ENCODE data around the gene MYLK. TPM values are rescaled to one million over a fixed set of nuclear protein-coding genes. Genes with fewer than 3 reads are reported as not detected.
A peak's percentile ranks its signal among the peaks of the same experiment; 100 is the strongest.

Gene MYLK
- total RNA-seq, 4 donors from 2014 or later, result 24.6 to 47.0 (median 39.2) TPM

DNA sequence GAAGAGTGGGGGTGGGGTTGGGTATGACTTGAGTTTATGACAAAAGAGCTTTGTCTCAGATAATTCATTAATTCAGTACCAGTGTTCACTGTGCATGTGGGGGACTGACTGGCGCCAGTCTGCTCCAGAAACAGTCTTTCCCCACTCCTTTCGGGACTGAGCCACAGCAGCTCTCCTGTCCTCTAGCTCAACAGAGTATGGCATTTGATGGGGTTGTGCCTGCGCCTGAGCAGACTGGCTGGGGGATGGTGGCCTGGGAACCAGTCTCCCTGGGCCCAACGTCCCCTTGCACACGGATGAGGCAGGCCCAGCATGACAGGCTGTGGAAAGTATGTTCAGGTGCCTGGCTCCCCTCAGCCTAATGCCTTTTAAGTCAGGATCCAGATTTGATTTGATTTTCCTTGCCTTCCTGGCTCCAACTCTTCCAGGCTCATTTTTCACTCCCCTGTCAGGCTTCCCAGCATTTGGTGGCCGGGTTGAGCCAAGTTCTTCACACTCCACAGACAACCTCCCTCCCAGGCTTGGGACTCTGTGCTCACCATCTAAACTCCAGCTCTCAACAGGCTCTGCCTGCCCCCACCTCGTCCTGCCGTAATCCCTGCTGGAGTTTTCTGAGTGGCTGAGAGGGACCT lies 105.0 kb downstream of the MYLK start:
- Histone ChIP-seq H3K27ac (no peak overlapping the region), H3K27me3 (no peaks in the 10 kb centered on the region), H3K4me3 (no peak overlapping the region), H3K36me3 (no peaks in the 10 kb centered on the region), H3K9me3 (no peaks in the 10 kb centered on the region), H3K4me1 (peaks cover 12% of the 10 kb centered on the region)
- no peak for DNase-seq (ENCODE audit: low spot score in 2 of 2)
- no peak for TF ChIP-seq EP300 (IDR thresholded peaks at IDR 0.05)
- TF ChIP-seq, protein P1, sequence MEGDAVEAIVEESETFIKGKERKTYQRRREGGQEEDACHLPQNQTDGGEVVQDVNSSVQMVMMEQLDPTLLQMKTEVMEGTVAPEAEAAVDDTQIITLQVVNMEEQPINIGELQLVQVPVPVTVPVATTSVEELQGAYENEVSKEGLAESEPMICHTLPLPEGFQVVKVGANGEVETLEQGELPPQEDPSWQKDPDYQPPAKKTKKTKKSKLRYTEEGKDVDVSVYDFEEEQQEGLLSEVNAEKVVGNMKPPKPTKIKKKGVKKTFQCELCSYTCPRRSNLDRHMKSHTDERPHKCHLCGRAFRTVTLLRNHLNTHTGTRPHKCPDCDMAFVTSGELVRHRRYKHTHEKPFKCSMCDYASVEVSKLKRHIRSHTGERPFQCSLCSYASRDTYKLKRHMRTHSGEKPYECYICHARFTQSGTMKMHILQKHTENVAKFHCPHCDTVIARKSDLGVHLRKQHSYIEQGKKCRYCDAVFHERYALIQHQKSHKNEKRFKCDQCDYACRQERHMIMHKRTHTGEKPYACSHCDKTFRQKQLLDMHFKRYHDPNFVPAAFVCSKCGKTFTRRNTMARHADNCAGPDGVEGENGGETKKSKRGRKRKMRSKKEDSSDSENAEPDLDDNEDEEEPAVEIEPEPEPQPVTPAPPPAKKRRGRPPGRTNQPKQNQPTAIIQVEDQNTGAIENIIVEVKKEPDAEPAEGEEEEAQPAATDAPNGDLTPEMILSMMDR (IDR thresholded peaks at IDR 0.05), result no peak
- TF ChIP-seq POLR2AphosphoS5 (IDR thresholded peaks at IDR 0.05), result no peak
- no peak for TF ChIP-seq POLR2A (IDR thresholded peaks at IDR 0.05)
- 76% methylated on average over 7 of the region's 8 CpGs for WGBS

DNA sequence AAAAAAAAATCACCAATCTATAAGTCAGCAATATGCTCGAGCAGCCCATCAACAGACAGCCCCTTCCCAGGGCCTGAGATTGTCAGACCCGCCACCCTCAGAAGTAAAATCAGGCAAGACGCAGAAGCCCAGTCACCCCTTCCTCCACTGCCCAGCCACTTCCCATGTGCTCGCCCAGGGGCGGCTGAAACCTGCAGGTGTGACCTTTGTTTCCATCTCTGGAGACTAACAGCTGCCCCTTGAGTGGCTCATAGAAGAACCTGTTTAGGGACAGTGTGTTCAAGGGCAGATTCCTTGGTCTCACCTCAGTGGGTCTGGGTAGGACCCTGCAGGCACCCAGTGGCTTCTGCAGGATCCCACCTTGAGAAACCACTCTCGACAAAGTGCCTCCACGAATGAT lies 105.6 kb downstream of the MYLK start:
- DNase-seq (ENCODE audit: low spot score in 2 of 2), result no peak
- no peak overlapping the region for H3K4me3 ChIP-seq
- no peaks in the 10 kb centered on the region for H3K9me3 ChIP-seq
- H3K27ac ChIP-seq, result no peak overlapping the region
- no peaks in the 10 kb centered on the region for H3K27me3 ChIP-seq
- WGBS, result 85% methylated on average over 7 of the region's 7 CpGs
- H3K36me3 ChIP-seq, result no peaks in the 10 kb centered on the region
- peaks cover 18% of the 10 kb centered on the region for H3K4me1 ChIP-seq
- TF ChIP-seq, protein P1 (IDR thresholded peaks at IDR 0.05), result no peak
- no peak for TF ChIP-seq POLR2A (IDR thresholded peaks at IDR 0.05)
- TF ChIP-seq EP300 (IDR thresholded peaks at IDR 0.05), result no peak
- TF ChIP-seq POLR2AphosphoS5 (IDR thresholded peaks at IDR 0.05), result no peak

DNA sequence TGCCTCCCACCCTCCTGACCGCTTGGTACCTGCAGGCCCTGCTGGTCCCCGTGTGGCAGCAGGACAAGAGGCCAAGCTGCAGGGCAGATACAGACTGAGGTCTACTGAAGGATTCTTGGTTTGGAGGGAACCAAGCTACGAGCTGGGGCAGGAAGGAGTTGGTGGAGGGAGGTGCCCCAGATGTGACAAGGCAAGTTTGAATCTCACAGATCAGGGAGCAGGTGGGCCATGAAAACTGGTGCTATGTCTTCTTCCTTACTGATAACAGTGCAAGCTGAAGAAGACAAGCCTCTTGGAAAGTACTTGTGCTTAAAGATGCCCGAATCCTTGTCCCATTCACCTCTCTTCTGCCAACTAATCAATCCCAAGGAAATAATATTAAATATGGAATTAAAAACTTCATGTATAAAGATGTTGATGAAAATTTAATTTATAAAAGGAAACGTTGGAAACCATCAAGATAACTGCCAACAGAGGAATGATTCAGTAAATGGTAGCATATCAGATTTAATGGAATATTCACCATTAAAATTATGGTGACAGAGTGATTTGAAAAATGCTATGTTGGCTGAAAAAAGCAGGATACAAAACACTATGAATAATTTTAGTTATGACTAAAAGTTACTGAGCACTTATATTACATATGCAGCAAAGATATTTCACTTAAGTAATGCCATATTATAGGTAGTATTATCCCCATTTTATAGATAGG lies 107.9 kb downstream of the MYLK start:
- Histone ChIP-seq H3K27ac (no peak overlapping the region), H3K4me1 (peaks cover 16% of the 10 kb centered on the region), H3K4me3 (no peak overlapping the region), H3K36me3 (no peaks in the 10 kb centered on the region), H3K27me3 (no peaks in the 10 kb centered on the region), H3K9me3 (no peaks in the 10 kb centered on the region)
- no peak for TF ChIP-seq POLR2AphosphoS5 (IDR thresholded peaks at IDR 0.05)
- no peak for TF ChIP-seq POLR2A (IDR thresholded peaks at IDR 0.05)
- TF ChIP-seq, protein P1 (IDR thresholded peaks at IDR 0.05), result no peak
- DNase-seq (ENCODE audit: low spot score in 2 of 2), result no peak
- WGBS, result 82% methylated on average over 5 of the region's 5 CpGs

DNA sequence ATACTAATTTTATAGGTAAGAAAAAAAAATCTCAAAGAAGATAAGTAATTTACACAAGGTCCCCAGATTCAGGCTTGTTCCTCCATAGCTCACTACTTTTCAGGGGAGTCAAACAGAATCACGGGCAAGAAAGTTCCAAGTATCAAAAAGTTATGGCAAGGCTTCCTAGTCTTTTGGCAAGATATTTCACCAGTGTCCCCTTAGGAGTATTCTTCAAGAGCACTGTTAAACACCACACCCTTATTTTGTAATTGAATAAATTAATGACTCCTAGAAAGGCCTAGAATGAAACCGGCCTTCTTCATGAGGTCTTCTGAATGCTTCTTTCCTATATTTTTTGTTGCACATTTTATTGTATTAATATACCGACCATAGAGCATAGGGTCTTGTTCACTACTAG lies 109.7 kb downstream of the MYLK start:
- Histone ChIP-seq H3K36me3 (no peaks in the 10 kb centered on the region), H3K27me3 (no peaks in the 10 kb centered on the region), H3K9me3 (no peaks in the 10 kb centered on the region), H3K4me3 (no peak overlapping the region), H3K4me1 (peaks cover 16% of the 10 kb centered on the region), H3K27ac (peak overlapping the region; percentile 36)
- DNase-seq (ENCODE audit: low spot score in 2 of 2), result no peak
- WGBS, result 62% methylated on average over 3 of the region's 3 CpGs
- TF ChIP-seq POLR2A (IDR thresholded peaks at IDR 0.05) (no peak), EP300 (IDR thresholded peaks at IDR 0.05) (no peak), POLR2AphosphoS5 (IDR thresholded peaks at IDR 0.05) (no peak)
- TF ChIP-seq, protein P1 (IDR thresholded peaks at IDR 0.05), result no peak

DNA sequence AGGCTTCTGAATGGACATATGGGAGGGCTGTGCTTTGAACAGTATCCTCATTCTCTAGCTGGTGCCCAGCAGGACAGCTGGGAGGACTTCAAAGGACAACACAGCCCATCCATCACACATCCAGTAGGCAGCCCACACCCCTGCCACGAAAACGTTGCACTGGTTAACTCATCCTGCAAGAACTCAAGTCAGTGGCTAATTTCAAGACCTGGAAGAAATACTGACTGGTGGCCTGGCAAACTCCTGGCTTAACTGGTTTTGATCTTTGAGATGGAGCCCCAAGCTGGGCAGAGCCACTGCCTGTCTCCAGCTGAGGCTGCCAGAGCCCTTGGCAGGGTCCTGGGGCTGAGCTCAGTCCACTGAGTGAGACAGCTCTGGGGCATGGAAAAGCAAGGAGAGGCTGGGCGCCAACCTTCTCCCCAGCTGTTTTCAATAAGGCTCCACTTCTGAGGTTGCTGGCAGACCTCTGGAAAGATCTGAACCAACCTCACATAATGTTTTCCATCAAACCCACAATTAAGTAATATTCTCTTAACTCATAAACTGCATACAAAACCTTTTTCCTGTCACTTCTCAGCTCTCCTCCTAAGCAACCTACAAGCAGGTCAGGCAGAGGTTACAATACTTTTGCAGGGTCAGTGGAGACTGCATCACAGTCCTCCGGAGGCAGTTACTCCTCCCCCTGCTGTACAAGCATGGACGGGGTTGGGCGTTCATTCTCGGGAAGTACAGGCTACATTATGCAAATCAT lies 110.3 kb downstream of the MYLK start:
- peaks cover 16% of the 10 kb centered on the region for H3K4me1 ChIP-seq
- peak; percentile 79 to 87 for DNase-seq (ENCODE audit: low spot score in 2 of 2)
- no peaks in the 10 kb centered on the region for H3K36me3 ChIP-seq
- peak overlapping the region; percentile 36 for H3K27ac ChIP-seq
- no peaks in the 10 kb centered on the region for H3K27me3 ChIP-seq
- TF ChIP-seq EP300 (IDR thresholded peaks at IDR 0.05), result no peak
- TF ChIP-seq, protein P1 (IDR thresholded peaks at IDR 0.05), result no peak
- TF ChIP-seq POLR2AphosphoS5 (IDR thresholded peaks at IDR 0.05), result no peak
- TF ChIP-seq POLR2A (IDR thresholded peaks at IDR 0.05), result no peak
- no peak overlapping the region for H3K4me3 ChIP-seq
- 36% methylated on average over 6 of the region's 7 CpGs for WGBS
- H3K9me3 ChIP-seq, result no peaks in the 10 kb centered on the region

Data from suprapubic skin (tissue), 4 donors.